OCI-LY7 (cell line): ENCODE measurements around the gene DMD. TPM values are rescaled to one million over a fixed set of nuclear protein-coding genes. Genes with fewer than 3 reads are reported as not detected.
A peak's percentile ranks its signal among the peaks of the same experiment; 100 is the strongest.

Experiments
- BruUV-seq: library from RNA; stranded (reverse); fragments of 400-500 nt; replicated peaks from 2 replicates; lab custom pipeline; 2021; lab: Mats Ljungman, UMichigan
- CTCF ChIA-PET: fragments of 300-600 bp; sonication (Branson Sonifier 250); formaldehyde crosslinking; loops from one replicate; lab custom pipeline; 2022; ENCODE audit warnings: antibody characterized with exemption; ENCODE audit not compliant: unreplicated experiment; lab: Charles Lee
- POLR2A ChIA-PET: fragments of 300-600 bp; sonication (Branson Sonifier 250); formaldehyde crosslinking; loops from one replicate; lab custom pipeline; 2022; ENCODE audit warnings: antibody characterized with exemption; lab: Charles Lee
- DNase-seq: peaks from one replicate; pipeline ENCODE4 v3.0.0-alpha.2; 2015; ENCODE audit warnings: low spot score
- H2AFZ ChIP-seq: fragments of 200-600 bp; sonication (generic), shearing (Covaris generic); 2 replicates; pipeline ENCODE4 v1.6.1; 2014; ENCODE audit warnings: mild to moderate bottlenecking, antibody characterized with exemption, low read length, moderate library complexity
- H3K27ac ChIP-seq: fragments of 200-600 bp; sonication (generic); 2 replicates; pipeline ENCODE4 v1.5.1; 2014; ENCODE audit warnings: mixed run types, low read depth, mild to moderate bottlenecking, moderate library complexity, low read length, inconsistent platforms; ENCODE audit not compliant: poor library complexity, severe bottlenecking
- H3K36me3 ChIP-seq: fragments of 200-600 bp; sonication (generic); 2 replicates; pipeline ENCODE4 v1.6.1; 2014; ENCODE audit warnings: mild to moderate bottlenecking, antibody characterized with exemption, low read length, moderate library complexity, mixed read lengths; ENCODE audit not compliant: insufficient read depth
- H3K4me1 ChIP-seq: fragments of 200-600 bp; sonication (generic); 2 replicates; pipeline ENCODE4 v1.5.1; 2014; ENCODE audit warnings: mild to moderate bottlenecking, low read length; ENCODE audit not compliant: insufficient read depth, poor library complexity, severe bottlenecking
- H3K4me2 ChIP-seq: fragments of 200-600 bp; sonication (generic); 2 replicates; pipeline ENCODE4 v1.6.1; 2014; ENCODE audit warnings: mild to moderate bottlenecking, low read length
- H3K4me3 ChIP-seq: fragments of 200-600 bp; sonication (generic); 2 replicates; pipeline ENCODE4 v1.5.1; 2014; ENCODE audit warnings: mild to moderate bottlenecking, low read depth, low read length; ENCODE audit not compliant: poor library complexity, severe bottlenecking
- H3K79me2 ChIP-seq: fragments of 200-600 bp; sonication (generic); 2 replicates; pipeline ENCODE4 v1.6.1; 2016; ENCODE audit warnings: low read depth, mild to moderate bottlenecking, low read length, moderate library complexity, mixed read lengths; ENCODE audit not compliant: insufficient read depth
- H3K9me2 ChIP-seq: fragments of 200-600 bp; sonication (generic); 2 replicates; pipeline ENCODE4 v1.6.1; 2016; ENCODE audit warnings: mild to moderate bottlenecking, low read length, mixed read lengths; ENCODE audit not compliant: insufficient read depth
- H3K9me3 ChIP-seq: fragments of 200-600 bp; sonication (generic); 2 replicates; pipeline ENCODE4 v1.6.1; 2014; ENCODE audit warnings: mild to moderate bottlenecking, mixed run types, low read length, mixed read lengths
- H4K20me1 ChIP-seq: fragments of 200-600 bp; sonication (generic); 2 replicates; pipeline ENCODE4 v1.6.1; 2014; ENCODE audit warnings: mild to moderate bottlenecking, antibody characterized with exemption, low read length, moderate library complexity, mixed read lengths; ENCODE audit not compliant: insufficient read depth
- CTCF ChIP-seq: fragments of 200-600 bp; sonication (generic); conservative IDR thresholded peaks from 2 replicates; pipeline ENCODE4 v1.5.1; 2014; ENCODE audit warnings: mild to moderate bottlenecking, antibody characterized with exemption, low read length, moderate library complexity, mixed read lengths
- EZH2phosphoT487 ChIP-seq: fragments of 200-600 bp; sonication (generic); IDR thresholded peaks from 2 replicates; pipeline ENCODE4 v1.6.1; 2018; ENCODE audit warnings: low read depth, borderline replicate concordance, mild to moderate bottlenecking, mixed run types, antibody characterized with exemption, low read length, moderate library complexity, mixed read lengths
- intact Hi-C: fragments of 100-400 bp; cut with micrococcal nuclease; formaldehyde crosslinking; loops from one replicate; pipeline ENCODE4 v1.10.0; 2022; ENCODE audit not compliant: unreplicated experiment
- total RNA-seq, 2 experiments: library from RNA; depleted of rRNA in 1 of 2; stranded (reverse); fragments of >200 nt in 1 of 2; shearing (Covaris generic) in 1 of 2; gene quantifications; 2 replicates each; pipeline ENCODE4 v1.2.3, GENCODE V29; 2014 to 2022

DMD gene
- total RNA-seq, 2 experiments from 2014 or later = 20.5 to 61.4 TPM

- no peak overlapping the region for H3K4me2 ChIP-seq
- TF ChIP-seq EZH2phosphoT487 = no peak
- no peak for TF ChIP-seq CTCF
- no peak overlapping the region for H2AFZ ChIP-seq
- no peak overlapping the region for H3K4me3 ChIP-seq
- no peaks in the 10 kb centered on the region for H3K9me3 ChIP-seq
- no peaks in the 10 kb centered on the region for H4K20me1 ChIP-seq
- POLR2A ChIA-PET = no interaction called here
- intact Hi-C loops = no loop called here
- no peaks in the 10 kb centered on the region for H3K9me2 ChIP-seq
- H3K4me1 ChIP-seq = no peaks in the 10 kb centered on the region
- no TSS peak for BruUV-seq
- no peak for DNase-seq
- no peaks in the 10 kb centered on the region for H3K36me3 ChIP-seq
- CTCF ChIA-PET = no interaction called here
- H3K27ac ChIP-seq = no peak overlapping the region
- no peaks in the 10 kb centered on the region for H3K79me2 ChIP-seq
These were observed 277.8 kb downstream of the DMD start for GRCh38 chrX:32933548-32933947.

GRCh38 chrX:32929040-32929439 lies 282.3 kb downstream of the DMD start:
- POLR2A ChIA-PET = no interaction called here
- intact Hi-C loops = no loop called here
- Histone ChIP-seq H3K9me3 (no peaks in the 10 kb centered on the region), H3K79me2 (no peaks in the 10 kb centered on the region), H3K27ac (no peak overlapping the region), H4K20me1 (no peaks in the 10 kb centered on the region), H3K4me1 (no peaks in the 10 kb centered on the region), H3K4me3 (no peak overlapping the region), H3K9me2 (no peaks in the 10 kb centered on the region), H2AFZ (no peak overlapping the region), H3K36me3 (no peaks in the 10 kb centered on the region), H3K4me2 (no peak overlapping the region)
- BruUV-seq = no TSS peak
- no peak for TF ChIP-seq CTCF
- no peak for TF ChIP-seq EZH2phosphoT487
- DNase-seq = no peak
- CTCF ChIA-PET = no interaction called here

GRCh38 chrX:32896088-32896487 lies 315.3 kb downstream of the DMD start:
- TF ChIP-seq EZH2phosphoT487 (no peak), CTCF (no peak)
- no peak for DNase-seq
- H3K27ac ChIP-seq = no peak overlapping the region
- no peaks in the 10 kb centered on the region for H3K9me2 ChIP-seq
- H2AFZ ChIP-seq = 0 out of 2 replicates have a peak overlapping the region, but pooled peaks have one; percentile 25
- ChIA-PET CTCF (no interaction called here), POLR2A (interaction anchor here (0.6 kb wide), 2 partner anchors 449 to 1429 kb away, joined by 3 read pairs; no protein-coding TSS in a partner anchor)
- no peak overlapping the region for H3K4me2 ChIP-seq
- no peaks in the 10 kb centered on the region for H4K20me1 ChIP-seq
- BruUV-seq = no TSS peak
- H3K4me1 ChIP-seq = no peaks in the 10 kb centered on the region
- no peaks in the 10 kb centered on the region for H3K36me3 ChIP-seq
- H3K4me3 ChIP-seq = no peak overlapping the region
- intact Hi-C loops = no loop called here
- H3K79me2 ChIP-seq = no peaks in the 10 kb centered on the region
- no peaks in the 10 kb centered on the region for H3K9me3 ChIP-seq
